ENCODE measurements around the gene SMAD6. TPM values are rescaled to one million over a fixed set of nuclear protein-coding genes. Genes with fewer than 3 reads are reported as not detected.

SMAD6 gene
- total and polyA plus RNA-seq, 9 of the 15 experiments (the other 6 are each of a cell fraction or from before 2014, with no cell fraction given) = 0.10 to 15.5 (median 3.7) TPM

- no peak for TF ChIP-seq BRF2 (IDR thresholded peaks at IDR 0.05; ENCODE audit: borderline replicate concordance, insufficient read depth, insufficient read length)
- peak in 1 of 2 experiments; percentile 30; a peak in 2 of 4 replicates for TF ChIP-seq KDM1A (IDR thresholded peaks at IDR 0.05)
- TF ChIP-seq, protein P1, sequence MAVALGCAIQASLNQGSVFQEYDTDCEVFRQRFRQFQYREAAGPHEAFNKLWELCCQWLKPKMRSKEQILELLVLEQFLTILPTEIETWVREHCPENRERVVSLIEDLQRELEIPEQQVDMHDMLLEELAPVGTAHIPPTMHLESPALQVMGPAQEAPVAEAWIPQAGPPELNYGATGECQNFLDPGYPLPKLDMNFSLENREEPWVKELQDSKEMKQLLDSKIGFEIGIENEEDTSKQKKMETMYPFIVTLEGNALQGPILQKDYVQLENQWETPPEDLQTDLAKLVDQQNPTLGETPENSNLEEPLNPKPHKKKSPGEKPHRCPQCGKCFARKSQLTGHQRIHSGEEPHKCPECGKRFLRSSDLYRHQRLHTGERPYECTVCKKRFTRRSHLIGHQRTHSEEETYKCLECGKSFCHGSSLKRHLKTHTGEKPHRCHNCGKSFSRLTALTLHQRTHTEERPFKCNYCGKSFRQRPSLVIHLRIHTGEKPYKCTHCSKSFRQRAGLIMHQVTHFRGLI (CRISPR knock-in tag; IDR thresholded peaks at IDR 0.05) = no peak
- TF ChIP-seq, protein P2, sequence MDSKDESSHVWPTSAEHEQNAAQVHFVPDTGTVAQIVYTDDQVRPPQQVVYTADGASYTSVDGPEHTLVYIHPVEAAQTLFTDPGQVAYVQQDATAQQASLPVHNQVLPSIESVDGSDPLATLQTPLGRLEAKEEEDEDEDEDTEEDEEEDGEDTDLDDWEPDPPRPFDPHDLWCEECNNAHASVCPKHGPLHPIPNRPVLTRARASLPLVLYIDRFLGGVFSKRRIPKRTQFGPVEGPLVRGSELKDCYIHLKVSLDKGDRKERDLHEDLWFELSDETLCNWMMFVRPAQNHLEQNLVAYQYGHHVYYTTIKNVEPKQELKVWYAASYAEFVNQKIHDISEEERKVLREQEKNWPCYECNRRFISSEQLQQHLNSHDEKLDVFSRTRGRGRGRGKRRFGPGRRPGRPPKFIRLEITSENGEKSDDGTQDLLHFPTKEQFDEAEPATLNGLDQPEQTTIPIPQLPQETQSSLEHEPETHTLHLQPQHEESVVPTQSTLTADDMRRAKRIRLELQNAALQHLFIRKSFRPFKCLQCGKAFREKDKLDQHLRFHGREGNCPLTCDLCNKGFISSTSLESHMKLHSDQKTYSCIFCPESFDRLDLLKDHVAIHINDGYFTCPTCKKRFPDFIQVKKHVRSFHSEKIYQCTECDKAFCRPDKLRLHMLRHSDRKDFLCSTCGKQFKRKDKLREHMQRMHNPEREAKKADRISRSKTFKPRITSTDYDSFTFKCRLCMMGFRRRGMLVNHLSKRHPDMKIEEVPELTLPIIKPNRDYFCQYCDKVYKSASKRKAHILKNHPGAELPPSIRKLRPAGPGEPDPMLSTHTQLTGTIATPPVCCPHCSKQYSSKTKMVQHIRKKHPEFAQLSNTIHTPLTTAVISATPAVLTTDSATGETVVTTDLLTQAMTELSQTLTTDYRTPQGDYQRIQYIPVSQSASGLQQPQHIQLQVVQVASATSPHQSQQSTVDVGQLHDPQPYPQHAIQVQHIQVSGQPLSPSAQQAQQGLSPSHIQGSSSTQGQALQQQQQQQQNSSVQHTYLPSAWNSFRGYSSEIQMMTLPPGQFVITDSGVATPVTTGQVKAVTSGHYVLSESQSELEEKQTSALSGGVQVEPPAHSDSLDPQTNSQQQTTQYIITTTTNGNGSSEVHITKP (IDR thresholded peaks at IDR 0.05; ENCODE audit: partially characterized antibody) = peak; percentile 44
- TF ChIP-seq SOX6 (IDR thresholded peaks at IDR 0.05) = peak; percentile 79
- peak; percentile 92 for TF ChIP-seq SMARCC2 (IDR thresholded peaks at IDR 0.05; ENCODE audit: low read depth)
- peak; percentile 53 for TF ChIP-seq GATAD2A (IDR thresholded peaks at IDR 0.05)
- peak; percentile 19 for TF ChIP-seq ZFP36 (IDR thresholded peaks at IDR 0.05; ENCODE audit: low read depth, low read length, partially characterized antibody)
- TF ChIP-seq FOS (IDR thresholded peaks at IDR 0.05; ENCODE audit: extremely low read depth, insufficient read length) = peak; percentile 70
- peak in 1 of 2 experiments; percentile 81; a peak in 2 of 4 replicates for TF ChIP-seq HDAC1 (IDR thresholded peaks at IDR 0.05)
- TF ChIP-seq MAFF (IDR thresholded peaks at IDR 0.05; ENCODE audit: low read length) = no peak
- peak; percentile 64; the same call in 1 of the 2 replicates for TF ChIP-seq L3MBTL2 (IDR thresholded peaks at IDR 0.05)
- peak; percentile 58; the same call in 1 of the 2 replicates for TF ChIP-seq ZBTB9 (CRISPR knock-in tag; IDR thresholded peaks at IDR 0.05)
- TF ChIP-seq ZNF518B (CRISPR knock-in tag; IDR thresholded peaks at IDR 0.05) = no peak
- TF ChIP-seq YY1 (IDR thresholded peaks at IDR 0.05; ENCODE audit: borderline replicate concordance in 1 of 3, control insufficient read depth in 1 of 3, extremely low read depth in 1 of 3, insufficient read depth in 3 of 3, insufficient read length in 1 of 3, insufficient replicate concordance in 2 of 3, low read depth in 1 of 3, low read length in 2 of 3) = peak in 1 of 3 experiments; percentile 47
- peak; percentile 29; the same call in 1 of the 2 replicates for TF ChIP-seq RB1 (IDR thresholded peaks at IDR 0.05; ENCODE audit: low read depth)
Observed at GRCh38 chr15:66803182-66803729, 101.2 kb downstream of the SMAD6 start (continued).

Data from K562 (cell line).